Measurements from ENCODE around the gene CD83.

The CD83 gene

DNA sequence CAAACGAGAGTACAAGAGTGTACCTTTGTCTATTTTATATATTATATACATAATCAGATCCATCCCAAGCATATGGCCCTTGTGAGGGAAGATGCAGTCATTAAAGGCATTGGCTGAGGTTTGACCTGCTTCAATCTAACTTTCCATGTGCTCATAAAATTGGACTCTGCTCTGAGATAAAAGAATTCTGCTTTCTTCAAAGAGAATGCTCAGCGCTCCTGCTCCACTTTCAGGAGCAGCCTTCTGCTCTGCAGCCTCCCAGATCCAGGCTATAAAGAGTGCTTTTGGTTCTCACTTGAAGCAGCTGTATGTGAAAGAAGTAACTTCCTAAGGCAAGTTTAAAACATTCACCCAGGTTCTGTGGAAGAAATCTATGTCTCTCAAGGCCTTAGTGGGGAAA, 45.3 kb downstream of the CD83 start:
- DNase-seq (ENCODE audit: low spot score) = no peak
- TF ChIP-seq, protein P1, sequence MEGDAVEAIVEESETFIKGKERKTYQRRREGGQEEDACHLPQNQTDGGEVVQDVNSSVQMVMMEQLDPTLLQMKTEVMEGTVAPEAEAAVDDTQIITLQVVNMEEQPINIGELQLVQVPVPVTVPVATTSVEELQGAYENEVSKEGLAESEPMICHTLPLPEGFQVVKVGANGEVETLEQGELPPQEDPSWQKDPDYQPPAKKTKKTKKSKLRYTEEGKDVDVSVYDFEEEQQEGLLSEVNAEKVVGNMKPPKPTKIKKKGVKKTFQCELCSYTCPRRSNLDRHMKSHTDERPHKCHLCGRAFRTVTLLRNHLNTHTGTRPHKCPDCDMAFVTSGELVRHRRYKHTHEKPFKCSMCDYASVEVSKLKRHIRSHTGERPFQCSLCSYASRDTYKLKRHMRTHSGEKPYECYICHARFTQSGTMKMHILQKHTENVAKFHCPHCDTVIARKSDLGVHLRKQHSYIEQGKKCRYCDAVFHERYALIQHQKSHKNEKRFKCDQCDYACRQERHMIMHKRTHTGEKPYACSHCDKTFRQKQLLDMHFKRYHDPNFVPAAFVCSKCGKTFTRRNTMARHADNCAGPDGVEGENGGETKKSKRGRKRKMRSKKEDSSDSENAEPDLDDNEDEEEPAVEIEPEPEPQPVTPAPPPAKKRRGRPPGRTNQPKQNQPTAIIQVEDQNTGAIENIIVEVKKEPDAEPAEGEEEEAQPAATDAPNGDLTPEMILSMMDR (IDR thresholded peaks at IDR 0.05; ENCODE audit: extremely low read depth, insufficient read depth, missing control alignments) = no peak
- in situ Hi-C loops (cut with MboI; ENCODE audit: low pct_unique_long_range_greater_than_20kb, low sequenced_read_pairs, unreplicated experiment) = no loop called here

DNA sequence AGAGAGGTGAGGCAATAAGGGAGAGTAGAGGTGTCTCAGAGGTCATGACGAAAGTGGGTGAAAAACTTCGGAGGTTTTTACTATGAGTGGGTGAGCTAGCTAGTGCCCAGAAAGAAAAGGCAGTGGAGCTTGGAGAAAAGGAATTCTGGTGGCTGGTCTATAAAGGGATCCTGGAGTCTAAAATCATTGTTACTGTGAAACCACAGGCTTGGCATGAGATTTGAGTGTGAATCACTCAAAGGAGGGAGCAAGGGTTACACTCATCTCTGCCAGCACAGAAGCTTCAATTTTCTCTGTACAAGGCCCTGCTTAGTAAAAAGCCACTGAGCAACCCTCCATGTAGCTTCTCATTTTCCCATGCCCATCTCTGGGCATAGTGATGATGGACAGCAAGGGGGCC, 47.5 kb downstream of the CD83 start:
- in situ Hi-C loops (cut with MboI; ENCODE audit: low pct_unique_long_range_greater_than_20kb, low sequenced_read_pairs, unreplicated experiment) = no loop called here
- no peak for DNase-seq (ENCODE audit: low spot score)
- TF ChIP-seq, protein P1 (IDR thresholded peaks at IDR 0.05; ENCODE audit: extremely low read depth, insufficient read depth, missing control alignments) = no peak

DNA sequence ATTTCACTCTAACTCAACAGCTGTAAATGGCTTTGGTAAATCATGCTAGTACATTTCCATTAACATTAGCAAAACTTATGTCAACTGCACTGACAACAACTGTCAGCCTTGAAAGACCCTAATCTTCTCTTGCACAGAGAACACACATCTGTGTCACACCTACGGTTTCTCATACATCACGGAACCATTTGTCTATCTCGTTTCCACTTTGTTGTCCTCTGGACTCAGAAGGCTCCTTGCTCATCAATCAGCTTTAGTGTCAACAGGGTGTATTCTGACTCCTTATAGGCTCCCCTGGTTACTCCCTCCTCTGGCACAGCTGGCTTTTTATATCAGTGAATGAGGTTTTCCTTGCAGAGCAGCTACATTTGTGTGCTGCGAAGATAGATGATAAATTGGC, 49.3 kb downstream of the CD83 start:
- DNase-seq (ENCODE audit: low spot score) = no peak
- TF ChIP-seq, protein P1 (IDR thresholded peaks at IDR 0.05; ENCODE audit: extremely low read depth, insufficient read depth, missing control alignments) = no peak
- in situ Hi-C loops (cut with MboI; ENCODE audit: low pct_unique_long_range_greater_than_20kb, low sequenced_read_pairs, unreplicated experiment) = no loop called here

DNA sequence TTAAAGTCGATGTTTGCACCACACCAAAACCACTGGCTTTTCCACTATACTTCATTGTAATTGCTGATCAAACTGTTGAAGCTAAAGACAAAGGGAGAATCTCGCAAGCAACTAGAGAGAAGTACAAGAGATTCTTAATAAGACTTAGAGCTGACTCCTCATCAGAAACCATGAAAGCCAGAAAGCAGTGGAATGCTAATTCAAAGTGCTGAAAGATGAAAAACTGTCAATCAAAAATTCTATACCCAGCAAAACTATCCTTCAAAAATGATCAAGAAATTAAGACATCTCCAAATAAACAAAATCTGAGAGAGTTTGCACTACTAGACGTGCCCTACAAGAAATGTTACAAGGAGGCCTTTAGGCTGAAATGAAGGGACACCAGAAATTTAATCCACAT, 52.6 kb downstream of the CD83 start:
- DNase-seq (ENCODE audit: low spot score) = no peak
- in situ Hi-C loops (cut with MboI; ENCODE audit: low pct_unique_long_range_greater_than_20kb, low sequenced_read_pairs, unreplicated experiment) = no loop called here
- TF ChIP-seq, protein P1 (IDR thresholded peaks at IDR 0.05; ENCODE audit: extremely low read depth, insufficient read depth, missing control alignments) = no peak

DNA sequence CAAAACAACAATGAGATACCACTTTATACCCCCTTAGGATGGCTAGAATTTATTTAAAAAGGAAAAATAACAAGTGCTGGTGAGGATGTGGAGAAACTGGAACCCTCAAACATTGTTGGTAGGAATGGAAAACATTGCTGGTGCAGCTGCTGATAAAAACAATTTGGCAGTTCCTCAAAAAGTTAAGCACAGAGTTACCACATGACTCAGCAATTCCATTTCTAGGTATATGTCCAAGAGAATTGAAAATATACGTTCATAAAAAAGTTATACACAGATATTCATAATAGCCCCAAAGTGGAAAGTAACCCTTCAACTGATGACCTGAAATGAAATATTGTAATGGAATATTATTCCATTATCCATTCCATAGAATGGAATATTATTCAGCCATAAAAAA, 55.0 kb downstream of the CD83 start:
- in situ Hi-C loops (cut with MboI; ENCODE audit: low pct_unique_long_range_greater_than_20kb, low sequenced_read_pairs, unreplicated experiment) = no loop called here
- TF ChIP-seq, protein P1 (IDR thresholded peaks at IDR 0.05; ENCODE audit: extremely low read depth, insufficient read depth, missing control alignments) = no peak
- no peak for DNase-seq (ENCODE audit: low spot score)

DNA sequence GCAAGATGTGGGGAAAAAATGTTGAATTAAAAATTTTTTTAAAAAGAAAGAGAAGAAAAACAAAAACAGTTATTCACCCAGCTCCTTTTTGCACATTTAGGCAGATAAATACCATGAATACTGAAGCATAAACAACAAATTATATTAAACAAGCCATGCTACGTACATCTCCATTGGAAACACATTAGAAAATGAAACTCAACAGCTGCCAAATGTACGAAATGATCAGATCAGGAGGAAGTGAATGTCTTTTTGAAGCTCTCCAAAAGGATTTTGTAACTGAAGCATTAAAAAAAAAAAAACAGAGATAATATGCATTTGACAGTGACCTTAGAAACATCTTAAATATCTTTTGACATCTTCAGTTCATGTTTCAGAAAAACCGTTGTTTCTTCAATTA, 56.7 kb downstream of the CD83 start:
- TF ChIP-seq, protein P1 (IDR thresholded peaks at IDR 0.05; ENCODE audit: extremely low read depth, insufficient read depth, missing control alignments) = no peak
- no peak for DNase-seq (ENCODE audit: low spot score)
- in situ Hi-C loops (cut with MboI; ENCODE audit: low pct_unique_long_range_greater_than_20kb, low sequenced_read_pairs, unreplicated experiment) = no loop called here

DNA sequence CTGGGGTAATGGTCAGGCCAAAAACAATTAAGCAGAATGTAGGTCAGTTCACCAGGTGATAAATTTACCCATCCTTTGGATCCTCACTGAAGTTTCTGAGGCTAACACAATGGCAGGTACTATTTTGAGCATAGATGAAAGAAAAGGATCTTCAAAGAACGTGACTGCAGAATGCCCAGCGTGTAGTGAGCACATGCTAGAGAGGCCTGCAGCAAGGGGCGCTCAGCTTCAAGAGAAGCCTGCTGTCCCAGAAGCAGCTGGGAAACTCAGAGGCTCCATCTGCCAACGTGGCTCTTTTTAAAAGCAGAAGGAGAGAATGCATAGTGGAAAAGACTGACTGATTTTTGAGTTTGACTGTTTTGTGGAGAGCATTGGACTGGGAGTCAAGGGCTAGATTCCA, 57.4 kb downstream of the CD83 start:
- in situ Hi-C loops (cut with MboI; ENCODE audit: low pct_unique_long_range_greater_than_20kb, low sequenced_read_pairs, unreplicated experiment) = no loop called here
- TF ChIP-seq, protein P1 (IDR thresholded peaks at IDR 0.05; ENCODE audit: extremely low read depth, insufficient read depth, missing control alignments) = no peak
- no peak for DNase-seq (ENCODE audit: low spot score)

Measured in GM13977 (cell line).